Posterior cingulate gyrus (tissue), 11 donors: ENCODE measurements around the gene PTPN22.

Source experiments
- DNase-seq, 10 donors: peaks; one replicate each; pipeline versions ENCODE4 v3.0.0 to v3.0.0-alpha.2; 2020 to 2021; ENCODE audit warnings: mixed read lengths in 3 of 10
- intact Hi-C: fragments of 100-400 bp; cut with DNase I; formaldehyde crosslinking; loops from one replicate; pipeline ENCODE4 v1.15.1; 2023

Gene PTPN22

GRCh38 chr1:113890816-113891215 is 19.3 kb upstream of the PTPN22 start:
- intact Hi-C loops: no loop called here
- DNase-seq: no peak

DNA sequence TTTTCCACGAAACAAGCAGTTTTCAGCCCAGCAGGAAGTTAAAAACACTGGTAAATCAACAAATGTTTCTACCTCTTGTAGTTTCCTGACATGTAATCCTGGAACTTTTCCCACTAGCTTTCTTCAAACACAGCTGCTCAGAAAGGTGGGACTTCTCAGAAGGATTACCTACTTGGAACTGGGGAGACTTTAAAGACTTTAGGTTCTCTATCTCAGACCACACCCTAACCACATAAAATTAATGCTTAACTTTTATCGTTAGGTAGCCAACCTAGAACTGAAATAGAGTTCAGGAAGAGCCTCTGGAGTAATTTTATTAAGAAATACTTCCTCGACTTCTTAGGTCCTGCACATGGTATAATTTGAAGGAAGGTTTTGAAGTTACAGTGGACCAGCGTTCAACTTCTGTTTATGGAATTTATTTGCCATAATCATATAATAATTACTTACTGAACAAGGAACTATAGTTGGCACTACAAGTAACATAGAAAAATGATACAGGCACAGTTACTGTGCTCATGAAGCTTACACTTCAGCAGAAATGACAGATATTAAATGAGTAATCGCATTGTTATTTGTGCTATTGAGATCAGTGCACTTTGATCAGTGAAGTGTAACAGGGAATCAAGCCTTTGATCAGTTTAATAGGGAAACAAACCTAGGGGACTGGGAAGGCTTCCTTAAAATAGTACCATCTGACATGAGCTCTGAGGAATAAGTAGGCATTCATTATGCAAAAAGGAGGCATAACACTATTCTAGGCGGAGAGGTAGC is 16.1 kb upstream of the PTPN22 start, which contains the start of gene BCL2L15:
BCL2L15 (minus strand) TSS at position 180 of the 774 bp plus-strand sequence. CDS start 206 bp downstream, outside the sequence.
- intact Hi-C loops: no loop called here
- no peak for DNase-seq

DNA sequence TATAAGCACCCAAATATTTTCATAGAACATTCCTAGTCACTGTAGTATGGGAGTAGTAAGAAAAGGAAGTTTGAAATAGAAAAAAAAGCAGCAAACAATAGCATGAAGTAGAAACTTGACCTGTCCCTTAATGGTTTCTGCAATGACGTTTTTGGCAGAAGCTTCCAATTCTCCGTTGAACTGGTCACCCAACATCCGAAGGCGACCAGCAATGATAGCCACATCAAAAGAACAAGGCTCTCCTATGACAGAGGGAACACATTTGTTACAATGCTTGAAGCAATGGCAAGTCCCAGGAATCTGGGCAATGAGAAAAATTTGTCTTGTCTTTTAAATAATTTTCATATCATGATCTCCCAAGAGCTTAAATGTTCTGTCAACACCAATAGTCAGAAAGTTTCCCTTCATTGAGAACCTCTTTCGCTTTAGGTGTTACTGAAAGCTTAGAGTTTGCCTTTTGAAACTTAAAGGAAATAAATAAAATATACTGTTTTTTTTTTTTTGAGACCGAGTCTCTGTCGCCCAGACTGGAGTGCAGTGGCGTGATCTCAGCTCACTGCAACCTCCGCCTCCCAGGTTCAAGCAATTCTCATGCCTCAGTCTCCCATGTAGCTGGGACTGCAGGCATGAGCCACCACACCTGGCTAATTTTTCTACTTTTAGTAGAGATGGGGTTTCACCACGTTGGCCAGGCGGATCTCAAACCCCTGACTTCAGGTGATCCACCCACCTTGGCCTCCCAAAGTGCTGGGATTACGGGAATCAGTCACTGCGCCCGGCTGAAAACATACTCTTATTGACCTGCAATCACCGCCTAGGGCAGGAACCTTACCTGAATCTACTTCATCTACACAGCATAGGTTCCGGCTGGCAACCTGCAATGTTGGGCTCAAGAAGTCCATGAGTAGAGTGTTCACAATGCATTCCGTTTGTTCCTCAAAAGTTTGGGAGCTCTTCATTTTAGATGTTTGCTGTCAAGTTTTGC is 15.2 kb upstream of the PTPN22 start:
- intact Hi-C loops: no loop called here
- no peak for DNase-seq

DNA sequence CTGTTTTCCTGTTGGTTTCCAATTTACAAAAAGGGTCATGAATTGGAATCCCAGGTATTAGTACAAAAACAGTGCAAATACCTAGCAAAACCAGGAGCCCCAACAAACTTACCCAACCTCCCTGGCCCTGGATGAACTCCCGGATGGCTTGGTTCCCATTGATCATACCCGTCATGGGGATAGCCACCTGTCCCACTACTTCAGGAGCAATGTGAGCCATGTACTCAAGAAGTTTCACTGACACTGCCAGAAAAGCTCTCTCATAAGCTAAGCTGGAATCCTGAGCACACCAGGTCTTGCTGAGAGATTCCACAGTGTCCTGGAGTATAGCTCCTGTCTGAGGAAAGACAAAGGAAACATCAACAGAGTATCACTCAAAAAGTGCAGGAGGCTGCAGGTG is 10.1 kb upstream of the PTPN22 start:
- no peak for DNase-seq
- intact Hi-C loops: no loop called here

GRCh38 chr1:113879739-113880038 is 8.2 kb upstream of the PTPN22 start:
- DNase-seq: no peak
- intact Hi-C loops: no loop called here

DNA sequence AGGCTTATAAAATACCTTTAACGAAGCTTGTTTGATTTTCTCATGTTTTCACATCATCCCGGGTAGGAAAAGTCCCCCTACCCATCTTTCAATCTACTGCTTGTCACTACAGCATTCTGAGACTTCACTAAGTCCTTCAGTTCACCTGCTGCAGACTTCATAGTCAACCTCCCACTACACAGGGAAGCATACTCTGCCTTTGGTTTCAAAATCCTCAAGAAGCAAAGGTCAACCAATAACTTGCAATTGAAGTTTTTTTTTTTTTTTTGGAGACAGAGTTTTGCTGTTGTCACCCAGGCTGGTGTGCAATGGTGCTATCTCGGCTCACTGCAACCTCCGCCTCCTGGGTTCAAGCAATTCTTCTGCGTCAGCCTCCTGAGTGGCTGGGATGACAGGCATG is 4.7 kb upstream of the PTPN22 start:
- intact Hi-C loops: no loop called here
- DNase-seq: no peak

- intact Hi-C loops: no loop called here
- DNase-seq: peak in 1 of 10 donors; percentile 12
These were observed 4.2 kb upstream of the PTPN22 start for GRCh38 chr1:113875714-113876113.

DNA sequence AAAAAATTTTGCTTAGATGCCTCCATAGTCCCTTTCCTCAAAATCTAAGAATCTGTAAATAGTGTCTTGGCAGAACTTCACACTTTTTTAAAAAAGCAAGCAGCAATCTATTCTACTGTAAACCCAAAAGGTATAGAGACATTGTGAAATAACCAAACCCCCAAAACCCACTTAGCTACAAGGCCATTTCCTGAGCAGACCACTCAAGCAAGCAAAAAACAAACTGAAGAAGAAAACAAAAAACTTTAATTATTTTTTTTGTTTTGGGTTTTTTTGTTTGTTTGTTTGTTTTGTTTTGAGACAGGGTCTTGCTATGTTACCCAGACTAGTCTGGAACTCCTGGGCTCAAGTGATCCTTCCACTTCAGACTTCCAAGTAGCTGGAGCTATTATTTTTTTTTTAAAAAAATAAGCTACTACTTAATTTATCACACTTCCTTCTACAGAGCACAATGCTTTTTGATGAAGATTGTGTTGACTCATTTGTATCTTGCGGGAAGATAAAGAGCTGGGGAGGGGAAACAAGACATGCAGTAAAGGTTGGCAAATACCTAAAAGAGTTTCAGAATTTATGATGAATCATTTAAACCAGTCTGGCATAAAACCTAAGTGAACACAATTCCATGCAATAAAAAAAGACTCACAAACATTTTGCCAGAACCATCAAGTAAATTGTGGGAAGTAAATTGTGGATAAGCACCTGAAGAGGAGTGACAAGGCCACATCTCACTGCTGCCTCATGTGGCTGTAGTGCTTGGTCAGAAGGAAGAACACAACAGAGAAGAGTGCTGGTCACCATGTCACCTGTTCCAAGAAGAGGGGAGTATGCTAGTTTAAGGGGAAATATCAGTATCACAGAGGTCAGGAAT is 2.7 kb upstream of the PTPN22 start:
- DNase-seq: no peak

GRCh38 chr1:113872219-113872935 is 865 bp upstream of the PTPN22 start:
- intact Hi-C loops: no loop called here
- DNase-seq: no peak

More for the DNA sequence above, 2.7 kb upstream of the PTPN22 start:
- intact Hi-C loops: no loop called here

DNA sequence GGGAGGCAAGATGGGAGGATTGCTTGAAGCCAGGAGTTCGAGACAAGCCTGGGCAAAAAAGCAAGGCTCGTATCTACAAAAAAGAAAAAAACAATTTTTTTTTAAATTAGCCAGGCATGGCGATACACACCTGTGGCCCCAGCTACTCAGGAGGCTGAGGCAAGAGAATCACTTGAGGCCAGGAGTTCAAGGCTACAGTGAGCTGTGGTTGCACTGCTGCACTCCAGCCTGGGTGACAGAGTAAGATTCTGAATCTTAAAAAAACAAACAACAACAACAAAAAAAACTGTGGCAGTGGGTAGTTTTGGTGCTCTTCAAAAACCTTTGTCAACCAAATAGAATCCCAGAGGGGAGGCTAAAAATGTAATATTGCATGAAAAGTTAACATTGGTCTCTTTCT is 734 bp downstream of the PTPN22 start:
- no peak for DNase-seq
- intact Hi-C loops: no loop called here

DNA sequence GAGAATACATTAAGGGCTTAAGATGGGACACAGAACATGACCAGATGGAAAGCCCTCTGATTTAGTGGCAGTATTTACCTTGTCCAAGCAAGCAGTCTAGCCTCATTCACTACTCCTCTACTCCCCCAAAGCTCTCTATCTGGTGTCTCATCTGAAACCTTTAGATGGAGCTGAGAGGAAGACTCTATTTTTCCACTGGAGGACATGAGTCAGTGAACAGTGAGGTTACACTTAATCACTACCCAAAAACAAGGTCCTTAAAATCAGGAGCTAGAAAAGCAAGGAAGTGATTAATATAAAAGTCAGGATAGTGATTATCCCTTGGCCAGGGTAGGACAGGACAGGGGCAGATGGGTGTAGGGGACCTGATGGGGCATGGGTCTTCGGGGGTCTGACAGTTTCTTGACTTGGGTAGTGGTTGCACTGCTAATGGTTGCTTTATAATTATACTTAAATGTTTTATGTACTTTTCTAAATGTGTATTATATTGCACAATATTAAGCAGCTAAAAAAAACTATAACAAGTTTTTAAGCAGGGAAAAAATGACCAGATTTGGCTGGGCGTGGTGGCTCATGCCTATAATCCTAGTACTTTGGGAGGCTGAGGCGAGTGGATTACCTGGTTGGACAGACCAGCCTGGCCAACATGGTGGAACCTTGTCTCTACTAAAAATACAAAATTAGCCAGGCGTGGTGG is 3.0 kb downstream of the PTPN22 start:
- intact Hi-C loops: no loop called here
- no peak for DNase-seq

- no peak for DNase-seq
- intact Hi-C loops: no loop called here
These were observed 9.9 kb downstream of the PTPN22 start for GRCh38 chr1:113861641-113862040.

GRCh38 chr1:113860891-113861290 is 10.6 kb downstream of the PTPN22 start:
- no peak for DNase-seq
- intact Hi-C loops: no loop called here

GRCh38 chr1:113859478-113860175 is 11.9 kb downstream of the PTPN22 start:
- no peak for DNase-seq
- intact Hi-C loops: no loop called here

GRCh38 chr1:113858982-113859381 is 12.5 kb downstream of the PTPN22 start:
- intact Hi-C loops: no loop called here
- DNase-seq: no peak

DNA sequence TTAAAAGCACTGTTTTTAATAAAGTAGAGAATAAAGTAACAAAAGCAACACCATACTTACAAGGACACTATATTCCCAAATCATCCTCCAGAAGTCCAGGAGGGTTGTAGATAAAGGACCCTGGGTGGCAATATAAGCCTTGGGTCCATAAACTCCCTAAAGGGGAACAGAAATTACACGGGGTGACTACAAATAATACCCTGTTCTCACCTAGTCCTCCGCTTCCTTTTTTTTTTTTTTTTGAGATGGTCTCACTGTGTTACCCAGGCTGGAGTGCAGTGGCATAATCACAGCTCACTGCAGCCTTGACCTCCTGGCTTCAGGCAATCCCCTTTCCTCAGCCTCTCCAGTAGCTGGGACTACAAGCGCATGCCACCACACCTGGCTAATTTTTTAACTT is 13.1 kb downstream of the PTPN22 start:
- DNase-seq: no peak
- intact Hi-C loops: no loop called here

DNA sequence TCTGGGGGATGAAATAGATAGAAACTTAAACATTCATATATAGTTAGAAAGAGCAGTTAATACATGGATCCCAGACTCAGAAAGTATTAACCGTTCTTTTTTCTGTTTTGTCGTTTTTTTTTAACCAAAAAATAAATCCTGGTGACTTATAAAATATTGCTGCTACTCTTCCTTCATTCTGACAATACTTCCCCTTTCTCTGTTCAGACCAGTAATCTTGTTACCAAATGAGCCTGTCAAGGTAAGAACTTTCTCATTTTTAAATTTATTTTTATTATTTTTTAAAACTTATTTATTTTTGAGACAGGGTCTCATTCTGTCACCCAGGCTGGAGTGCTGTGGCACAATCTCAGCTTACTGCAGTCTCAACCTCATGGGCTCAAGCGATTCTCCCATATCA is 13.7 kb downstream of the PTPN22 start:
- intact Hi-C loops: no loop called here
- DNase-seq: no peak

DNA sequence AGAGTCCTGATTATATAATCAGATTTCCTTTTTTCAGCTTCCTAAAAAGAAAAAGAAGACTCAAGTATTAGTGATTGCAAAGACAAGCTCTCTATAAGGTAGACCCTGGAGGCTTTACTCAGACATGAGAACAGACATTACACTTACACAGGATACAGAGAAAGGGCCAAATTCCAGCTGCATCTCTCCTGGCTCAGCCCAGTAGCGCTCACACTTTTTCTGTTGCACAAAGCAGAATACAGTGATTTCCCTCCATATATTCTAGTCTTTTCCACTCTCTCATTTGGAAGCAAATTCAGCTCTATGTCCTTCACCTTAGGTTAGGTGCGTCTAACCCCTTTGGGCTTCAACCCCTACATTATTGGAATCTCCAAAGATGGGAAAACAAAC is 15.1 kb downstream of the PTPN22 start:
- intact Hi-C loops: no loop called here
- DNase-seq: no peak
